Stimulated activated CD8-positive, alpha-beta memory T cell treated with anti-CD3 and anti-CD28 coated beads, Interleukin-7, amount 100 ng/mL, for 1 hour (primary cell): ENCODE data around the gene PUS1.
"Not testable (repeated sequence)": the region's sequence is repeated elsewhere in the genome, so short reads cannot be mapped to it uniquely, and the experiment has no call there.

Experiments
- DNase-seq, 2 donors: peaks; one replicate each; pipeline ENCODE4 v3.0.0-alpha.2; 2020; ENCODE audit warnings: low read depth in 2 of 2

PUS1 gene

DNA sequence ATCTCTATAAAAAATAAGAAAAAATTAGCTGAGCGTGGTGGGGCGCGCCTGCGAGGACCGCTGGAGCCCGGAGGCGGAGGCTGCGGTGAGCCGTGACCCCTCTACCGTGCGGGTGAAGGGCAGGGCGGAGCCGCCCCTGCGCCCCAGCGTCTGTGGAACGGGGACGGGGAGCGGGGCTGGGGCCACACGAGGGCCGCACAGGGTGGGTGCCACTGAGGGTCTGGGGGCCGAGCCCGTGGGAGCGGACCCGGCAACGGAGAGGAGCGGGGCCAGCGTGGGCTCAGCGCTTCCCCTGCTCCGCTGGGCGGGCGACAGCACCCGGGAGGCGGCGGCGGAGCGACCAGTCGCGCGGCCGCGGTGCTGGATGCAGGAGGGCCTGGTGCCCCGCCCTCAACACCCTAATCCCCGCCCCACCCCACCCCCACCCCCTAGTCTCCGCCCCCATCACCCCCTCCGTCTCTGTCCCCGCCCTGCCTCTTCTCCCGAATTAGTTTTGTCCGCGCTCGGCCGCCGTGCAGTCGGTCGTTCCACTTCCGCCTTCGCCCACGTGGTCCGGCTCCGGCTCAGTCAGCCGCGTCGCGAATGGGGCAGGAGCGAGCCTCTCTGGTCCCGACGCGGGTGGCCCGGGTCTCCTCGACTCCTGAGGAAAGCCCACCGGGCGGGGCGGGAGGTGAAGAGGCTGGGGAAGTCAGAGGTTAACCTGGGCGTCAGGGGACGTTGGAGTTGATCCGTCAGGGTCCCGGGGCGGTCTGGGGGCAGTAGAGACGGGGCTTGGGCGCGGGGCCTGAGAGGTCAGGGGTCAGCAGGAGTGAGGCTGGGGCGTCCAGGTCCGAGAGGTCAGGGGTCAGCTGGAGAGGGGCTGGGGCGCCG lies at the start of gene PUS1:
TSS of gene PUS1 (plus strand) at position 566 of the 870 bp plus-strand sequence. CDS start 447 bp downstream, outside the sequence.
- peak; percentile 86 to 87 for DNase-seq

DNA sequence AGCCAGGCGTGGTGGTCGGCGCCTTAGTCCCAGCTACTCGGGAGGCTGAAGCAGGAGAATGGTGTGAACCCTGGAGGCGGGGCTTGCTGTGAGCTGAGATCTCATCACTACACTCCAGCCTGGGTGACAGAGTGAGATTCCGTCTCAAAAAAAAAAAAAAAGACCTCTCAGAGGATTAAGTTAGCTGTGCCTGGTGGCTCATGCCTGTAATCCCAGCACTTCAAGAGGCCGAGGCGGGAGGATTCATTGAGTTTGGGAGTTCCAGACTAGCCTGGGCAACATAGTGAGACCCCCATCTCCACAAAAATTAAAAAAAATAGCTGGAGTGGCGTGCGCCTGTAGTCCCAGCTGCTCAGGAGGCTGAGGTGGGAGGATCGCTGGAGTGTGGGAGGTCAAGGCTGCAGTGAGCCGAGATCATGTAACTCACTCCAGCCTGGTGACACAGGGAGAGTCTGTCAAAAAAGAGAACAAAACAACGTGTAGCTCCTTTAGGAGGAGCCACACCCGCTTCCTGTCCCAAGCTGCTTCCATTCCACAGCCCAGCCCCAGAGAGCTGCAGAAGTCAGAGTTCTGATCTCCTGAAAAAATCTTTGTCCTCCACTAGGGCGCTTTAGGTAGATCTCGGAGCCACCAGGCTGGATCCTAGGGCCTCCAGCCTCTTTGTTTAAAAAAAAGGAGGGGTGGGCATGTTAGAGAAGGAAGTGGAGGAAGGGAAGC lies 46.1 kb upstream of the PUS1 start:
- no peak for DNase-seq

DNA sequence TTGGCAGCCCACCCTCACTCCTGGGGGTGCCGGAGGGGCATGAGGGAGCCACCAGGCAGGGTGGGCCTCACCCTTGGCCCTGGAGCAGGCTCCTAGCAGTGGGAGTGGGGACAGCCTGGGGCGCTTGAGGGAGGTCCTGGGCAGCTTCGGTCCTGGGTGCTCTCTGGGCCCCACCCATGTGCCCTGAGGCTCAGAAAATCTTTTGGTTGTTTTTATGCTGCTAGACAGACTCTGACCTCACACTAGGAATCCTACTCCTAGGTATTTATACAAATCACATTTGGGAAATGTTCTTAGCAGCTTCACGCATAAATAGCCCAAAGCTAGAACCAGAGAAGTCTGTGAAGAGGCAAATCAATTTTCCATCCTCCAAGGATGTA lies 45.6 kb upstream of the PUS1 start:
- no peak for DNase-seq

DNA sequence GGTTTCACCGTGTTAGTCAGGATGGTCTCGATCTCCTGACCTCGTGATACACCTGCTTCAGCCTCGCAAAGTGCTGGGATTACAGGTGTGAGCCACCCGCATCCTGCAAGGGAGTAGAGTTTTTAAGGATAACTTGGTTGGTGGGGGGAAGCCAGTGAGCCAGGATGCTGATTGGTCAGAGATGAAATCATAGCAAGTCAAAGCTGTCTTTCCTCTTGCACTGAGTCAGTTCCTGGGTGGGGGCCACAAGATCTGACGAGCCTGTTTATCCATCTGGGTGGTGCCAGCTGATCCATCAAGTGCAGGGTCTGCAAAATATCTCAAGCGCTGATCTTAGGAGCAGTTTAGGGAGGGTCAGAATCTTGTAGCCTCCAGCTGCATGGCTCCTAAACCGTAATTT lies 44.0 kb upstream of the PUS1 start:
- not testable (repeated sequence) for DNase-seq

DNA sequence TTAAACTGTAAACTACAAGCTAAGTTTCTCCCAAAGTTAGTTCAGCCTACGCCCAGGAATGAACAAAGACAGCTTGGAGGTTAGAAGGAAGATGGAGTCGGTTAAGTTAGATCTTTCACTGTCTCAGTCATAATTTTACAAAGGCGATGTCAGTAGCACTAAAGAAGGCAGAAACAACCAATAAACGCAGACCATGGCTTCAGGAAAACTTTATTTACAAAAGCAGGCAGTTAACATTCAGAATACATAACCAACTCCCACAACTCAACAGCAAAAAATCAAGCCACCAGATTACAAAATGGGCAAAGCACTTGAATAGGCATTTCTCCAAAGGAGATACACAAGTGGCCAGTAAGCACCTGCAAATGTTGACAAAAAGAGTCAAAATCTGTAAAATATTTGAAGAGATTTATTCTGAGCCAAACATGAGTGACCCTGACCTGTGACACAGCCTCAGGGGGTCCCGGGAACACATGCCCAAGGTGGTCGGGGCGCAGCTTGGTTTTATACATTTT lies 43.5 kb upstream of the PUS1 start:
- DNase-seq = no peak

DNA sequence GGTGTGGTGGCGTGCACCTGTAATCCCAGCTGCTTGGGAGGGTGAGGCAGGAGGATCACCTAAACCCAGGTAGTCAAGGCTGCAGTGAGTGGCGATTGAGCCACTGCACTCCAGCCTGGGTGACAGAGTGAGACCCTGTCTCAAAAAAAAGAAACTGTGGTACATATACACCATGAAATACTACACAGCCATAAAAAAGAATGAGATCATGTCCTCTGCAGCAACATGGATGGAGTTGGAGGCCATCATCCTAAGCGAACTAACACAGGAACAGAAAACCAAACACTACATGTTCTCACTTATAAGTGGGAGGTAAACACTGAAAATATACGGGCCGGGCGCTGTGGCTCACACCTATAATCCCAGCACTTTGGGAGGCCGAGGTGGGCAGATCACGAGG lies 37.4 kb upstream of the PUS1 start:
- not testable (repeated sequence) for DNase-seq

DNA sequence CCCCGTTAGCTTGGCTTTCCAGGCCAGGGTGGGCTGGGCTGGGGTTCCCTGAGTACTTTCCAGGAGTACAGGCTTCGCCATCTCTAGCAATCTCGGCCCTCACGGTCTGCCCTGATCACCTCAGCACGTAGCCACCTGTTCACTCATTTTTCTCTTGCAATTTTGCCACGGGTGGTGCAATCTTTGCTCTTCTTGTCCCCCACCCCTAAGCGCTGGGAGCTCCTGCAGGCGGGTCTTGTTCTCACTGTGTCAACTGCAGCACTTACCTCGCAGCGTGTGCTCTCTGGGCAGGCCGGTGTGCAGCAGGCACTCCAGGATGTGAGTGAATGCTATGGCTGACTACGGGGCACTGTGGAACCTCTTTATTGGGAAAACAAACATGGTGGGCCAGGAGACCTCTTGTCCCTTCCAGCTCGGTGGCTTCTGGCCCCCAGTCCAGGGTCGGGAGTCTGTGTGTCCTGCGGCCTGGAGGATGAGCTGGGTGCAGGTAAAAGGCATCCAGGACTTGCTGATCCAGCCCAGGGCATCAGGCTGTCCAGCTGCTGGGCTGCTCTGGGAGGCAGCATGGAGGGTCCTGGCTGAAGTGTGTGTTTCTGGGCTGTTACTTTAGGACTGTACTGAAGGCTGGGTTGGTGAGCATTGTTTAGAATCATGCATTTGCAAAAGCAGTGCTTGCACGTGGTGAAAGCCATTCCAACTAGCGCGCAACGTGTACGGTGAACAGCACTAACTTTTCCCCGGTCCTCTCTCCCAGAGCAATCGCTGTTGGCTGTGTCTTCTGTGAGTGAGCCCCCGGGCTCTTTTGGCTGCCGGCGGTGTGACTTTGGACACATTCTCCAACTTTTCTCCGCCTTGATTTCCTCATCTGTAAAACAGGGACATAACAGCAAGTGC lies 36.1 kb upstream of the PUS1 start:
- no peak for DNase-seq

DNA sequence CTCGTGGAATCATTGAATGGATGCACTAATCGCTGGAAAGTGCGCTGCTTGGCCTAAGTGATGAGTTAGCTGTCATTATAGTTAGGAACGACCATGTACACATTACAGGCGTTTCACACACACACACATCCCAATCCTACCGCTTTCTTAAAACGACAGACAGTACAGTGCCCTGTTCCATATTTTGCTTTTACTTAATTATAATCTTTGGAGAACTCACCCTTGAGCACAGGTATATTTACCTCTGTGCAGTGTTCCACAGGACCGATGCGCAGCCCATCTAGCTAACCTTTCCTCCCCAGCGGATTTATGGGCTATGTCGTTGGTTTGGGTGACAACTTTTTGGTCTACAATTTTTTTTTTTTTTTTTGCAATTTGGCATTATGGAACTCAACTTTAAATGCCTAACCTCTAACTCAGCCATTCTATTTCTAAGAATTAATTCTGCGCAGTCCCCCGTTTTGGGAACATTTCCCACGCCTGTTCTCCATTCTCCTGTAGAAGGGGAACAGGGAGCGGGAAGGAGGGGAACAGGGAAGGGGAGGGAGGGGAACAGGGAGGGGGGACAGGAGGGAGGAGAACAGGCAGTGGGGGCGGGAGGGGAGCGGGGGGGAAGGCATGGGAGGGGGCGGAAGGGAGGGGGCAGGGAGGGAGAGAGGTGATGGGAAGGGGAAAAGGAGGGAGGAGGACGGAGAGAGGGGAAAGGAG lies 35.3 kb upstream of the PUS1 start:
- DNase-seq = no peak

DNA sequence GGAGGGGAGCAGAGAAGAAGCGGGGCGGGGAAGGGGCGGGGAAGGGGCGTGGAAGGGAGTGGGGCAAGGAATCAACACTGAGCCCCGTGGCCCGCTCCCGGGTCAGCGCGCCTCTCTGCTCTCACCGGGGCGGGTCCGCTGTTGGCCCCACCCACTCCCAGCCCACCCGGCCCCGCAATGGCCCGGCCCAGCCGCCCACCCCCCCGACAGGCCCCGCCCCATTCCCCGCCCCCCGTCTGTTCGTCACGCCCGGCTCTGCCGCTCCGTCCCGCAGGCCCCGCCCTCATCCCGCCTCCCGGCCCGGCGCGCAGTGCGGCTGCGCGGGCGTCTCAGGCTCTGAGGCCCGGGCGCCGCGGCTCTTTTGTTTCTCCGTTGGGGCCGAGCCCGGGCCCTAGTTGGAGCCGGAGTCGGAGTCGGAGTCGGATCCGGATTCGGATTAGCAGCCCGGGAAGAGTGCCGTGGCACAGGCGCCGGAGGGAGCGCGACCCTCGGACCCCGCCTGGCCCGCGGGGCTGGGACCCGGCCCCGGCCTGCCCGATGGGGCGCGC lies 34.7 kb upstream of the PUS1 start, which contains the start of gene ULK1:
TSS of gene ULK1 (plus strand) at position 310 of the 548 bp plus-strand sequence. CDS start 380 bp downstream, outside the sequence.
- DNase-seq = peak; percentile 85

DNA sequence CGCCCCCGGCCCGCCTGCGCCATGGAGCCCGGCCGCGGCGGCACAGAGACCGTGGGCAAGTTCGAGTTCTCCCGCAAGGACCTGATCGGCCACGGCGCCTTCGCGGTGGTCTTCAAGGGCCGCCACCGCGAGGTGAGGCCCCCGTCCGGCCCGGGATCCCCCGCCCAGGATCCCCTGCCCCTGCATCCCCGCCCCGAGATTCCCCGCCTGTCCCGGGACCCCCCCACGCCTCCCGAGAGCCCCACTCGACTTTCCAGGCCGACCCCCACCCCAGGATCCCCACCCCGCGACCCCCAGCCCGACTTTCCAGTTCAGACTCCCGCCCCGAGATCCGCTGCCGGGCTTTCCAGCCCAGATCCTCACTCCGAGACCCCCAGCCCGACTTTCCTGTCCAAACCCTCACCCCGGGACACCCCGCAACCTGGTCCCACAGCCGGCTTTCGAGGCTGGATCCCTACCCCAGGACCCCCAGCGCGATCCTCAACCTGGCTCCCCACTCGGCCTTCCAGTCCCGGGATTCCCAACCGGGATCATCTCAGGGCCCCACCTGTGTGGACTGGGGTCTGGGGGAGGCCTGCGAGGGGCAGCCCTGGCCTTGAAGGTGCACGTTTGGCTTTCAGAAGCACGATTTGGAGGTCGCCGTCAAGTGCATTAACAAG lies 34.0 kb upstream of the PUS1 start:
- no peak for DNase-seq

DNA sequence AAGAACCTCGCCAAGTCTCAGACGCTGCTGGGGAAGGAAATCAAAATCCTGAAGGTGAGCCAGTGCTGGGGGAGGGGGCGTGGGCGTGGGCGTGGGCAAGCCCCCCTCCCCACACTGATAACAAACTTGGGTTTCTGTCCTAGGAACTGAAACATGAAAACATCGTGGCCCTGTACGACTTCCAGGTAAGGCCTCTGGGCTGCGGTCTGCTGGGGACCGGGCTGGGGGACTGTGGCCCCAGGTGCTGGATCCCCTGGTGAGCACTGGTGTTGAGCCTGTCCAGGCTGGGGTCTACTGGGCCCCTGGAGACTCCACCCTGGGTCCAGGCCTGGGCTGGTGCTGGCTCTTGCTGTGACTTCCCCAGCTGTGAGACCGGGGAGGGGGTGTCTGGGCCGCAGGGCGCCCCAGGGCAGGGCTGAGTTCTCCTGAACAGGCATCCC lies 33.4 kb upstream of the PUS1 start:
- no peak for DNase-seq

DNA sequence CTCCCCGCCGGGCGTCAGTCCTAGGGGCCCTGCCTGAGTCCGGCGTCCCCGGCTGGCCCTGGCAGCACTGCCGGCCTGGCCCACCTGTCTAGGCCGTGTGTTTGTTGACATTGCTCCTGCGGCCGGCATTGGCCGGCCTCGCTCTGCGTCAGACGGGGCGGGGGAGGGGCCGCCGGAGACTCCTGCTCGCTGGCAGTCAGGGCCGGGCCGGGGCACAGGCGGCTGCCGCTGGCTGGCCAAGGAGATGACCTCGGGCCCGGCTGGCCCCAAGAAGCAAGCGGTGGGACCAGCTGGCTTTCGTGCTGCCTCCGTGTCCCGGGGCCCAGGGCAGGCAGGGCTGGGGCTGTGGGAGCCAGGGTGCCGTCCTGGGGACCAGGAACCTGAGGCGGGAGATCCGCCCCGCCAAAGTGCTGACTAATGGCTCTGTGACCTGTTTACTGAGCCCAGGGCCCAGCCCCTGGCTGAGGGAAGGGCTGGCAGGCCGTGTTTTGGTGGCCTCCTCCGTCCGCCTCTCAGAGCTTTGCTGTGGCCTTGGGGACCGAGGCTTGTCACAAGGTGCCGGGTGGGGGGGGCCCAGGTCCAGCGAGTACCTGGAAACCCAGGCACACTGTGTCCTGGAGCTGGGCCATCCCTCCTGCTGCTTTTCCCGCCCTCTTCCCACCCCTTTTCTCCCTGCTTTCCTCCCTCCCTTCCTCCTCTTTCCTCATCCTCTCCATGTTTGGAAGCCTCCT lies 32.8 kb upstream of the PUS1 start:
- peak; percentile 26 to 30 for DNase-seq

DNA sequence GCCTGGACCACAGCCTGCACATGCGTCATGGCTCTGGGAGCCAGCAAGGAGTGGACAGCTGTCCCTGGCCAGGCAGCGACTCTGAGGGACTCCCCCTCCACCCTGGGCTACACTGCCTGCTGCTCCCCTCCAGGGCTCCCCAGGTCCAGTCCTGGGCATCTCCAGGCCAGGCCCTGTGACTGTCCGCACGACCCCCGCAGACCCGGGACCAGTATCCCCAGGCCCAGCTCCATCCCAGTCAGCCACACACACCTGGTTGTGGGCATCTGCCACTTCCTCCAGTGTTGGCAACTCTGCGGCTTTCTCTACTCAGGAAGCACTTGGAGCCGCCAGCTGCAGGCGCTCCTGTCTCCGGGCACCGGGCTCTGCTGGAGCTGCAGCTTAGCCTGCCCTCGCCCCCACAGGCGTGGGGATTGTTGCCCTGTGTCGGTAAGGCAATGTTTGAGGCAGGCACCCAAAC lies 32.2 kb upstream of the PUS1 start:
- DNase-seq = no peak

DNA sequence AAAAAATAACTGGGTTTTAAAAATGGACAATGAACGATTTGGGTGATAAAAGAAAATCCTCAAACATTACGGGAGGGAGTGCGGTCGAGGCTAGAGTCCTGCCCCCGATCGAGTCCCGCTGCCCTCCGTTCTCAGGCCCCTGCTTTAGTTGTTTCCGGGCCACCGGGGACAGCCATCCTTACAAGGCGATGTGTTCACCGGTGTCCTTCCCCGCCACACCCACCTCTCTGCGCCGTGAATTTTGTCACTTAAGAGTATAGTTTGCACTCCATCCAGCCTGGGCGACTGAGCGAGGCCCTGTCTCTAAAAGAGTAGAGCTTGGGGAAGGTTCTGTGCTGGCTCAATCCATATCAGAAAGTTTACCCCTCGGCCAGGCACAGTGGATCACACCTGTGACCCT lies 31.8 kb upstream of the PUS1 start:
- DNase-seq = no peak

DNA sequence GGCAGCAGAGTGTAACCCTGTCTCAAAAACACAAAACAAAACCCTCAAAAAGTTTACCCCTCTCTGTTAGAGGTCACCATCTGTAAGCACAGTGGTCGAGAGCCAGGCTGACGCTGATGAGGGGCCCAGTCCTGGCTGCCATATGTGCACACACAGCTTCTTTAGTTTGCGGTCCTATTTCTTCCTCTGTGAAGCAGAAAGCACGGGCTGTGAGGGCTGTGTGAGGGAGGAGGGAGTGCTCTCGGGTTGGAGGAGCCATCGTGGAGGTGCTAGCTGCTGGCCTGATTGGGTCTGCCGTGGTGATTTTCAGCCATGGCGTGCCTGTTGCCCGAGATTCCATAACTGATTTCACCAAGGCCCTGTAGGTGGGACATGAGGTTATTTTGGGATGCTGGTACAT lies 31.2 kb upstream of the PUS1 start:
- no peak for DNase-seq

DNA sequence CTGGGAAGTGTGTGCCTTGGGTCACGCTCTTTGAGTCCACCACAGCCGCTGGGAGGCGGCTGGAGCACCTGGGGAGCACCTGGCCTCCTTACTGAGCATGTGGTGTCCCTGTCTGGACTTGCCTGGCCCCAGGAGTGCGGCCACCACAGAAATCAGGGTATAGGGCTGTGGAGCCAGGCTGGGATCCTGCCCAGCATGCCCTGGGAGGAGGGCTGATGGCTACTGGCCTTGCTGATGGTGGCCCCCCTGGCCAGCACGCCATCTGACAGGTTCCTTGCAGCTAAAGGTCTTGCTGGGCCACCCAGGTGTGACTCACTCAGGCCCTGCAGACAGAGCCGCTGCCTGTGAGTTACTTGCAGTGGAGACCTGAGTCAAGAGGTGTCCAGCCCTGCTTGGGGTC lies 28.7 kb upstream of the PUS1 start:
- no peak for DNase-seq

DNA sequence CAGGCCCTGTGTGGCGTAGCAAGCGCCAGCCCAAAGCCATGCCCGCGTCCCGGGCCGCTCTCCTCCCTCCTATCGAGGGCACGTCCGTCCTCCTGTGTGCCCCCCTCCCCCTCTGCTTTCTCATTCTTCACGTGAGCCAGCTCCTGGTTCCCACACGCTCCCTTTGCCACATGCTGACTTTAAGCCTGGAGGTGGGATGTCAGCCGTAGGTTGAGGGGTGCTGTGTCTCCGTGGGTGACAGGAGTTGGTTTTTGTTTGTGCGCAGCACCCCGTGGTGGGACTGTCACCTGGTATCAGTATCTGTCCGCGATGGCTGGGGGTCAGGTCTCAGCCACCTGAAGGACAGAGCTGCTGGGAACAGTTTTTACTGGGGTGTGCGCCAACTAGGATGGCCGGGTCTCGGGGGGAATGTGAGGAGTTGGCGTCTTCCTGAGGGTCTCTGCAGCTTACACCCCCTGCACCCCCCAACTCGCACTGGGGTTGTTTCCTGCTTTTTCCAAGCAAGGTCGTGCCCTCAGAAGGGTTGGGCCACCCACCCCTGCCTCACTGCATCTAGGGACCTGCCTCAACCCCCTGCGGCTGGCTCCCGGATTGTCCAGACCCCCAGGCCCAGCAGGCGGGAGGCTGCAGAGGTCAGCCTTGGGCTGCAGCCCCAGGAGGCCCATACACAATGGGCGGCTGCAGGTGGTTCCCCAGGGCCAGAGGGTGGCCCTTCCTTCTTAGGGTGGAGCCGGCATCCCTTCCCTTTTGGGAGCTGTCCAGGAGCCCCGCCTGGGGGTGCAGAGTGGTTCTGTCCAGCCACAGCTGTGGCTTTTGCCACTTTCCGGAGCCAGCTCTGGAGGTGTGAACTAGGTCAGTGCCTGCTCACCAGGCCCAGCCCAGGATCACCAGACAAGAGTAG lies 27.4 kb upstream of the PUS1 start:
- DNase-seq = no peak
